Measurements from ENCODE around the gene TMEM132A. TPM values are rescaled to one million over a fixed set of nuclear protein-coding genes. Genes with fewer than 3 reads are reported as not detected.
"Not testable (repeated sequence)": the region's sequence is repeated elsewhere in the genome, so short reads cannot be mapped to it uniquely, and the experiment has no call there.

TMEM132A gene
- total RNA-seq, 2 experiments from 2014 or later: 1.9 to 2.0 TPM

- no peak overlapping the region for H3K27ac Mint-ChIP-seq
- H3K36me3 Mint-ChIP-seq (ENCODE audit: low read depth): peaks cover 4% of the 10 kb centered on the region
- H3K4me1 Mint-ChIP-seq: no peaks in the 10 kb centered on the region
- intact Hi-C loops (cut with DNase I, micrococcal nuclease): no loop called here
- ChIA-PET CTCF (interaction anchor here (2.2 kb wide), 1 partner anchor 11 kb away, joined by 5 read pairs; no protein-coding TSS in a partner anchor), POLR2A (no interaction called here)
- no peak overlapping the region for H3K4me3 Mint-ChIP-seq
- peaks cover 2% of the 10 kb centered on the region for H3K27me3 Mint-ChIP-seq
- DNase-seq (no peak), ATAC-seq (no peak)
- peaks cover 3% of the 10 kb centered on the region for H3K9me3 Mint-ChIP-seq (ENCODE audit: low read depth)
These were observed 40.5 kb downstream of the TMEM132A start for GRCh38 chr11:60964801-60965200.

- Mint-ChIP-seq H3K27ac (no peak overlapping the region), H3K4me3 (no peak overlapping the region), H3K27me3 (peaks cover 2% of the 10 kb centered on the region), H3K9me3 (ENCODE audit: low read depth) (peaks cover 3% of the 10 kb centered on the region), H3K36me3 (ENCODE audit: low read depth) (peaks cover 4% of the 10 kb centered on the region), H3K4me1 (peaks cover 16% of the 10 kb centered on the region)
- CTCF ChIA-PET: interaction anchor here (0.5 to 1.8 kb wide), 9 partner anchors 12 to 265 kb away, joined by 3 to 6 read pairs (median 3); no protein-coding TSS in a partner anchor
- POLR2A ChIA-PET: no interaction called here
- DNase-seq (no peak), ATAC-seq (no peak)
- intact Hi-C loops (cut with DNase I, micrococcal nuclease): no loop called here
These were observed 42.6 kb downstream of the TMEM132A start for GRCh38 chr11:60966890-60967289.

- ChIA-PET POLR2A (interaction anchor here (0.6 kb wide), 1 partner anchor 19 kb away, joined by 5 read pairs; no protein-coding TSS in a partner anchor), CTCF (interaction anchor here (0.7 to 1.6 kb wide), 9 partner anchors 8 to 221 kb away, joined by 3 to 6 read pairs (median 3); no protein-coding TSS in a partner anchor)
- Mint-ChIP-seq H3K9me3 (ENCODE audit: low read depth) (peaks cover 3% of the 10 kb centered on the region), H3K4me1 (peaks cover 16% of the 10 kb centered on the region), H3K27me3 (peaks cover 2% of the 10 kb centered on the region), H3K4me3 (no peak overlapping the region), H3K36me3 (ENCODE audit: low read depth) (peaks cover 17% of the 10 kb centered on the region), H3K27ac (no peak overlapping the region)
- intact Hi-C loops (cut with DNase I, micrococcal nuclease): no loop called here
- DNase-seq: no peak
- no peak for ATAC-seq
These were observed 44.0 kb downstream of the TMEM132A start for GRCh38 chr11:60968223-60968622.

DNA sequence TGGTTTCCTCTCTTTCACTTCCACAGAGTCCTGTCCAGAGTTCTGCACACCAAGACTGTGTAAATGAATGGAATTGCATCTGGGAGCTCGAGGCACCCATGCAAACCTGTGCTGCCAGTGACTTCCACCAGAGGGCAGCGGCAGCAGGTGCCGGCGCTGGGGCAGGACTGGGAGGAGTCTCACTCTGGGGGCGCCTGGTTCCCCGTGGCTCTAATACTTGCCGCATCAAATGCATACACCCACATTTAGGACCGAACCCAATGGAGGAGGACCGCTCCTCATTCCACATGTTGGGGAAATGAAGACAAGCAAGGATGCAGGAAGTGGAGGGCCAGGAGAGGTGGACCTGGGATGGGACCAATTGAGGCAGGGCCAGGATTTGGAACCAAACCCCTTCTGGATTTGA, 46.1 kb downstream of the TMEM132A start:
- H3K27me3 Mint-ChIP-seq: peaks cover 2% of the 10 kb centered on the region
- peaks cover 16% of the 10 kb centered on the region for H3K4me1 Mint-ChIP-seq
- POLR2A ChIA-PET: interaction anchor here (0.5 to 1.5 kb wide), 5 partner anchors 14 to 141 kb away, joined by 3 to 7 read pairs (median 4); no protein-coding TSS in a partner anchor
- H3K27ac Mint-ChIP-seq: peak overlapping the region; percentile 98
- CTCF ChIA-PET: interaction anchor here (0.6 to 3.2 kb wide), 25 partner anchors 9 to 422 kb away, joined by 3 to 16 read pairs (median 3); no protein-coding TSS in a partner anchor
- H3K36me3 Mint-ChIP-seq (ENCODE audit: low read depth): peaks cover 37% of the 10 kb centered on the region
- H3K4me3 Mint-ChIP-seq: peak overlapping the region; percentile 87
- DNase-seq (peak; percentile 91), ATAC-seq (peak; percentile 51)
- H3K9me3 Mint-ChIP-seq (ENCODE audit: low read depth): peaks cover 3% of the 10 kb centered on the region
- intact Hi-C loops (cut with DNase I, micrococcal nuclease): loop anchor here (1.0 to 2.0 kb wide), 11 partner anchors 18 to 217 kb away; partner anchors contain the start of genes CCDC86 (in 1 of the 2), SLC15A3 (in 1 of the 2), TMEM109 (in 1 of the 2) and VPS37C (in 1 of the 2)

DNA sequence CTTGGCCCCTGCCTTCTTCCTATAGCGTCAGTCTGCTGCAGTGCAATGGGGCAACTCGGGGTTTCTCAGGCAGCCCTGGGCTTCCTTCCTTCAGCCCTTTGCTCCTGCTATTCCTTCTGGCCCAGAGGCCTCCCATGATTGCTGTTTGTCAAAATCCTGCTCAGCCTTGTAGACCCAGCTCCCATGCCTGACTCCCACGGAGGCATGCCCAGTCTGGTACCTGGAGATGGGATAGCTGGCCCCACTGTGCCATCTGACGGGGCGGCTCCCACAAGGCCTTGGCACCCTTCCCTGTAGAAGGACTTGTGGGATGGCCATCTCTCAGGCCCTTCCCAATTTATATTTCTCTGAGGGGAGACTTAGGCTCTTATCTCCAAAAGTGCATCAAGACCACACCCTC, 46.6 kb downstream of the TMEM132A start:
- intact Hi-C loops (cut with DNase I, micrococcal nuclease): loop anchor here (1.0 to 2.0 kb wide), 11 partner anchors 19 to 216 kb away; partner anchors contain the start of genes CCDC86 (in 1 of the 2), SLC15A3 (in 1 of the 2), TMEM109 (in 1 of the 2) and VPS37C (in 1 of the 2)
- H3K27ac Mint-ChIP-seq: peak overlapping the region; percentile 98
- H3K4me3 Mint-ChIP-seq: peak overlapping the region; percentile 87
- ChIA-PET POLR2A (interaction anchor here (0.8 to 1.5 kb wide), 7 partner anchors 14 to 139 kb away, joined by 3 to 7 read pairs (median 4); partner anchors contain the start of gene CD5), CTCF (interaction anchor here (0.6 to 3.2 kb wide), 26 partner anchors 9 to 323 kb away, joined by 3 to 16 read pairs (median 4); partner anchors contain the start of gene CD5)
- H3K9me3 Mint-ChIP-seq (ENCODE audit: low read depth): peaks cover 3% of the 10 kb centered on the region
- peaks cover 2% of the 10 kb centered on the region for H3K27me3 Mint-ChIP-seq
- DNase-seq (peak; percentile 32), ATAC-seq (no peak)
- peaks cover 16% of the 10 kb centered on the region for H3K4me1 Mint-ChIP-seq
- peaks cover 40% of the 10 kb centered on the region for H3K36me3 Mint-ChIP-seq (ENCODE audit: low read depth)

DNA sequence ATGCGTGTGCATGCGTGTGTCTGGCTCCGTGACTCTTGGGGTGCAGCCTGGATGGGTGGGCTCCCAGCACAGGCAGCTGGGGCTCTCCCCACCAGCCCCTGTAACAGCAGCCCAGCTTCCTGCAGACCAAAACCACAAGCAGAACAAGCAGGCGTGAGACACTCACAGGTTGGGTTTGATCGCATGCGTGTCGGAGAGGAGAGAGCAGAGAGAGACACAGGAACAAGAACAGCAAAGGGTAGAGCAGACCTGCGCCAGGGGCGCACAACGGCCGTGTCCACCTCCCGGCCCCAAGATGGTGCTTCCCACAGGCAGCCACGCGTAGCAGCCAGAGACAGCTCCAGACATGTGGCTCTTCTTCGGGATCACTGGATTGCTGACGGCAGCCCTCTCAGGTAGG, 47.3 kb downstream of the TMEM132A start, which contains the start of gene CD6:
CD6 (plus strand) TSS at position 161 of the 400 bp plus-strand sequence; CDS start at position 347, 186 bp downstream.
- intact Hi-C loops (cut with DNase I, micrococcal nuclease): loop anchor here in 1 of 2 experiments (2.0 kb wide), 2 partner anchors 51 to 139 kb away; no protein-coding TSS in a partner anchor
- Mint-ChIP-seq H3K27ac (peak within 1 kb of the TSS; percentile 98), H3K9me3 (ENCODE audit: low read depth) (peaks cover 3% of the 10 kb centered on the region), H3K27me3 (peaks cover 2% of the 10 kb centered on the region), H3K4me1 (peaks cover 21% of the 10 kb centered on the region), H3K36me3 (ENCODE audit: low read depth) (peaks cover 46% of the 10 kb centered on the region), H3K4me3 (peak within 1 kb of the TSS; percentile 87)
- POLR2A ChIA-PET: interaction anchor here (0.8 to 1.5 kb wide), 6 partner anchors 13 to 131 kb away, joined by 3 to 5 read pairs (median 4); partner anchors contain the start of gene CD5
- CTCF ChIA-PET: interaction anchor here (0.7 to 3.2 kb wide), 15 partner anchors 8 to 215 kb away, joined by 3 to 16 read pairs (median 4); partner anchors contain the start of gene CD5
- peak; percentile 82 for DNase-seq
- ATAC-seq: peak; percentile 60

DNA sequence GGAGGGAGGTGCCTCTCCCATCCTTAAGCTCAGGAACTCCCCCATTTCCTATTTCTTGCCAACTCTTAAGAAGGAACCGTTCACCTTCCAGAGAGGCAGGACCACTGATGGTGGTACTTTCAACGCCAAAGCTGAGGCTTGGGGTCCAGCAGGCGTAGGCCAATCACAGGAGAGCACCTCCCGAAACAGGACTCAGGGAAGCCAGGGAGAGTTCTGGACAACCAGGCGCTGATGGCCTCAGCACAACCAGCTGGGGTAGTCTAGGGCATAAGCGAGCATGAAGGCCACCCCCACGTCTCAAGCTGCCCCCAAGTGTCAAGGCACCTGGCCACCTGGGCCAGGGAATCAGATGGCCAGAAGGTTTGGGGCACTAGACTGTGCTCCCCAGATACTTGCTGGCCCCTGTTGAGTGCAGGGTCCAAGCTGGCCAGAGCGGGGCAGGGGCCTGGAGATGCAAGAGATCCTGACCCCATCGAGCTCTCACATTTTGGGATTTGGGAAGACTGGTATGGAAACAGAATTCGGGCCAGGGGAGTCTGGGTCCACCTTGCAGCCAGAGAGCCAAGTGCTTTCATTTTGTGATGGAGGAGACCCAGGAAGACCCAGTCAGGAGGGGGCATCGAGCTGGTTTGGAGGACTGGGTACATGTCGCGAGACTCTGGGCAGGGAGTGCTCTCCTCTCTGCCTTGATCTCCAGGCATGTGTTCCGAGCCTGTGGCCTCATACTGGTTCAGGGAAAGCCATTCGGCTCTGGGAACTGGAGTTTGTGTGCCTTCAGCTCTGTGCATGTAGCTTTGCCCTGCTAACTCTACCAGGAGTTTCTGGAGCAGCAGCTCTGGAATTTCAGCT, 48.1 kb downstream of the TMEM132A start:
- Mint-ChIP-seq H3K9me3 (ENCODE audit: low read depth) (peaks cover 3% of the 10 kb centered on the region), H3K27me3 (peaks cover under 1% of the 10 kb centered on the region), H3K4me1 (peaks cover 29% of the 10 kb centered on the region), H3K36me3 (ENCODE audit: low read depth) (peaks cover 54% of the 10 kb centered on the region), H3K27ac (peak overlapping the region; percentile 98), H3K4me3 (peak overlapping the region; percentile 87)
- ATAC-seq (peak; percentile 37), DNase-seq (peak; percentile 70)
- intact Hi-C loops (cut with DNase I, micrococcal nuclease): no loop called here
- ChIA-PET CTCF (interaction anchor here (0.6 to 3.2 kb wide), 5 partner anchors 7 to 203 kb away, joined by 3 to 16 read pairs (median 4); no protein-coding TSS in a partner anchor), POLR2A (interaction anchor here (0.6 to 1.3 kb wide), 5 partner anchors 23 to 140 kb away, joined by 3 to 5 read pairs (median 4); no protein-coding TSS in a partner anchor)

- CTCF ChIA-PET: interaction anchor here (1.3 kb wide), 1 partner anchor 47 kb away, joined by 3 read pairs; no protein-coding TSS in a partner anchor
- POLR2A ChIA-PET: interaction anchor here (1.6 kb wide), 1 partner anchor 11 kb away, joined by 9 read pairs; no protein-coding TSS in a partner anchor
- Mint-ChIP-seq H3K4me3 (peak overlapping the region; percentile 87), H3K36me3 (ENCODE audit: low read depth) (peaks cover 62% of the 10 kb centered on the region), H3K27ac (peak overlapping the region; percentile 98), H3K4me1 (peaks cover 42% of the 10 kb centered on the region), H3K9me3 (ENCODE audit: low read depth) (no peaks in the 10 kb centered on the region), H3K27me3 (no peaks in the 10 kb centered on the region)
- intact Hi-C loops (cut with DNase I, micrococcal nuclease): no loop called here
- peak; percentile 15 for ATAC-seq
- DNase-seq: peak; percentile 52
These were observed 49.4 kb downstream of the TMEM132A start for GRCh38 chr11:60973699-60974098.

- intact Hi-C loops (cut with DNase I, micrococcal nuclease): not testable (repeated sequence)
These were observed 50.1 kb downstream of the TMEM132A start for GRCh38 chr11:60974316-60974715.

DNA sequence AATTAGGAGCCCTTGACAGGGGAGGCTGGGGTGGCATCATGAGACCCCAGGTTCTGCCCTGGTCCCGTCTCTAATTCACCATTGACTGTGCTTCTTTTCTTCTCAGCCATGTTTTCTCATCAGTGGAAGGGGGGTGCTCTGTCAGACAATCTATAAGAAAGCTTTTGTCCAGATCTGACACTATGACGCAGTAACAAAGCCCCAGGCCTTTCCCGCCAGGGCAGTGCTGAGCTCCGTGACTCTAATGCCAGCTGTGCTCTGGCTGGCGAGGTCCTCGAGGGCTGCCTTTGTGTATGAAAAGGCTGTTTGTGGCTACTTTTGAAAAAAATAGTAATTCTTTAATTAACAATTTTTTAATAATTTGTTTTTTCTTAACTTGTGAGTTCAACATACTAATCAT, 50.5 kb downstream of the TMEM132A start:
- Mint-ChIP-seq H3K9me3 (ENCODE audit: low read depth) (no peaks in the 10 kb centered on the region), H3K4me1 (peaks cover 52% of the 10 kb centered on the region), H3K36me3 (ENCODE audit: low read depth) (peaks cover 70% of the 10 kb centered on the region), H3K27me3 (no peaks in the 10 kb centered on the region), H3K4me3 (peak overlapping the region; percentile 87), H3K27ac (peak overlapping the region; percentile 98)
- DNase-seq (peak; percentile 67), ATAC-seq (peak; percentile 11)
- CTCF ChIA-PET: interaction anchor here (0.5 to 1.5 kb wide), 4 partner anchors 46 to 136 kb away, joined by 3 to 4 read pairs (median 3); partner anchors contain the start of gene TMEM109
- POLR2A ChIA-PET: interaction anchor here (0.6 to 1.6 kb wide), 4 partner anchors 10 to 315 kb away, joined by 4 to 9 read pairs (median 6); no protein-coding TSS in a partner anchor
- intact Hi-C loops (cut with DNase I, micrococcal nuclease): no loop called here

More at GRCh38 chr11:60974316-60974715, 50.1 kb downstream of the TMEM132A start:
- CTCF ChIA-PET: interaction anchor here (0.5 to 1.5 kb wide), 3 partner anchors 46 to 73 kb away, joined by 3 to 4 read pairs (median 3); partner anchors contain the start of gene TMEM109
- Mint-ChIP-seq H3K4me1 (peaks cover 48% of the 10 kb centered on the region), H3K27ac (peak overlapping the region; percentile 98), H3K4me3 (peak overlapping the region; percentile 87), H3K36me3 (ENCODE audit: low read depth) (peaks cover 65% of the 10 kb centered on the region)
- ATAC-seq; H3K27me3 Mint-ChIP-seq; H3K9me3 Mint-ChIP-seq (ENCODE audit: low read depth): not testable (repeated sequence)
- POLR2A ChIA-PET: interaction anchor here (1.1 to 1.6 kb wide), 2 partner anchors 10 to 138 kb away, joined by 4 to 9 read pairs; no protein-coding TSS in a partner anchor
- DNase-seq: peak; percentile 59

Measured in activated CD4-positive, alpha-beta T cell treated with anti-CD3 and anti-CD28 coated beads for 36 hours (primary cell).